ENCODE results near the gene ZNF205. TPM values are rescaled to one million over a fixed set of nuclear protein-coding genes. Genes with fewer than 3 reads are reported as not detected.

ZNF205 gene
- total RNA-seq, 1 experiment from 2014 or later: 17.4 TPM

- H3K9me3 ChIP-seq (ENCODE audit: insufficient read depth, low read depth): no peaks in the 10 kb centered on the region
- peak; percentile 55 to 71 for DNase-seq
- H3K4me3 ChIP-seq: no peak overlapping the region
- peak overlapping the region; percentile 39 for H3K4me2 ChIP-seq
- H3K27ac ChIP-seq: no peak overlapping the region
- no TSS peak for BruUV-seq (replicated peaks)
- intact Hi-C loops (cut with micrococcal nuclease; ENCODE audit: unreplicated experiment): loop anchor here (1.0 to 5.0 kb wide), 3 partner anchors 38 to 126 kb away; no protein-coding TSS in a partner anchor
- no peaks in the 10 kb centered on the region for H3K27me3 ChIP-seq (ENCODE audit: insufficient read depth, low read depth)
- H3K79me2 ChIP-seq (ENCODE audit: low read depth): peaks cover 24% of the 10 kb centered on the region
- POLR2A ChIA-PET (ENCODE audit: unreplicated experiment): interaction anchor here (0.6 to 0.7 kb wide), 4 partner anchors 29 to 144 kb away, joined by 3 to 14 read pairs (median 10); no protein-coding TSS in a partner anchor
- peaks cover 5% of the 10 kb centered on the region; the same call in 1 of the 2 replicates for H4K20me1 ChIP-seq (ENCODE audit: insufficient read depth)
- H2AFZ ChIP-seq: no peak overlapping the region
- CTCF ChIA-PET: interaction anchor here (0.6 to 2.2 kb wide), 9 partner anchors 21 to 924 kb away, joined by 3 to 38 read pairs (median 4); partner anchors contain the start of gene MLST8
- TF ChIP-seq EZH2 (IDR thresholded peaks at IDR 0.05; ENCODE audit: low read depth) (no peak), CTCF (conservative IDR thresholded peaks at IDR 0.05) (peak; percentile 87)
- H3F3A ChIP-seq (ENCODE audit: insufficient read depth, low read depth): peaks cover 56% of the 10 kb centered on the region
- no peaks in the 10 kb centered on the region for H3K9me2 ChIP-seq (ENCODE audit: insufficient read depth)
- no peaks in the 10 kb centered on the region for H3K36me3 ChIP-seq (ENCODE audit: low read depth)
- H3K4me1 ChIP-seq (replicated peaks; ENCODE audit: insufficient read depth): peaks cover 5% of the 10 kb centered on the region; the same call in 1 of the 2 replicates
Measured at GRCh38 chr16:3129137-3130131, 17.0 kb downstream of the ZNF205 start.

- no peak overlapping the region for H2AFZ ChIP-seq
- peak; percentile 67 for TF ChIP-seq CTCF (conservative IDR thresholded peaks at IDR 0.05)
- TF ChIP-seq EZH2 (IDR thresholded peaks at IDR 0.05; ENCODE audit: low read depth): no peak
- no peaks in the 10 kb centered on the region for H3K9me3 ChIP-seq (ENCODE audit: insufficient read depth, low read depth)
- H3K36me3 ChIP-seq (ENCODE audit: low read depth): no peaks in the 10 kb centered on the region
- no peak overlapping the region for H3K4me3 ChIP-seq
- CTCF ChIA-PET: interaction anchor here (0.6 to 0.7 kb wide), 3 partner anchors 21 to 1006 kb away, joined by 3 to 5 read pairs (median 4); no protein-coding TSS in a partner anchor
- peak in 1 of 2 experiments; percentile 61 for DNase-seq
- H3K27ac ChIP-seq: no peak overlapping the region
- H3K79me2 ChIP-seq (ENCODE audit: low read depth): peaks cover 38% of the 10 kb centered on the region
- BruUV-seq (replicated peaks): no TSS peak
- no peaks in the 10 kb centered on the region for H3K27me3 ChIP-seq (ENCODE audit: insufficient read depth, low read depth)
- POLR2A ChIA-PET (ENCODE audit: unreplicated experiment): interaction anchor here (0.7 kb wide), 1 partner anchor 28 kb away, joined by 4 read pairs; no protein-coding TSS in a partner anchor
- intact Hi-C loops (cut with micrococcal nuclease; ENCODE audit: unreplicated experiment): loop anchor here (5.0 kb wide), 1 partner anchor 35 kb away; no protein-coding TSS in a partner anchor
- peaks cover 14% of the 10 kb centered on the region for H3K4me1 ChIP-seq (replicated peaks; ENCODE audit: insufficient read depth)
- peaks cover 5% of the 10 kb centered on the region; the same call in 1 of the 2 replicates for H4K20me1 ChIP-seq (ENCODE audit: insufficient read depth)
- peaks cover 54% of the 10 kb centered on the region for H3F3A ChIP-seq (ENCODE audit: insufficient read depth, low read depth)
- no peak overlapping the region for H3K4me2 ChIP-seq
- H3K9me2 ChIP-seq (ENCODE audit: insufficient read depth): no peaks in the 10 kb centered on the region
Measured at GRCh38 chr16:3131755-3132377, 19.5 kb downstream of the ZNF205 start.

GRCh38 chr16:3133844-3134243 lies 21.5 kb downstream of the ZNF205 start:
- 0 out of 2 replicates have a peak overlapping the region, but pooled peaks have one; percentile 80 for H2AFZ ChIP-seq
- peak overlapping the region; percentile 100 for H3K4me2 ChIP-seq
- peaks cover 14% of the 10 kb centered on the region for H3K4me1 ChIP-seq (replicated peaks; ENCODE audit: insufficient read depth)
- H3F3A ChIP-seq (ENCODE audit: insufficient read depth, low read depth): peaks cover 41% of the 10 kb centered on the region
- H3K36me3 ChIP-seq (ENCODE audit: low read depth): no peaks in the 10 kb centered on the region
- no peak for DNase-seq
- no peak for TF ChIP-seq EZH2 (IDR thresholded peaks at IDR 0.05; ENCODE audit: low read depth)
- TF ChIP-seq CTCF (conservative IDR thresholded peaks at IDR 0.05): no peak
- H3K4me3 ChIP-seq: peak overlapping the region; percentile 88
- intact Hi-C loops (cut with micrococcal nuclease; ENCODE audit: unreplicated experiment): loop anchor here (5.0 kb wide), 1 partner anchor 33 kb away; no protein-coding TSS in a partner anchor
- ChIA-PET CTCF (no interaction called here), POLR2A (ENCODE audit: unreplicated experiment) (interaction anchor here (0.8 to 1.8 kb wide), 2 partner anchors 16 to 1338 kb away, joined by 8 to 37 read pairs; no protein-coding TSS in a partner anchor)
- H3K27me3 ChIP-seq (ENCODE audit: insufficient read depth, low read depth): no peaks in the 10 kb centered on the region
- H3K27ac ChIP-seq: peak overlapping the region; percentile 68
- peaks cover 5% of the 10 kb centered on the region; the same call in 1 of the 2 replicates for H4K20me1 ChIP-seq (ENCODE audit: insufficient read depth)
- peaks cover 40% of the 10 kb centered on the region for H3K79me2 ChIP-seq (ENCODE audit: low read depth)
- H3K9me3 ChIP-seq (ENCODE audit: insufficient read depth, low read depth): no peaks in the 10 kb centered on the region
- H3K9me2 ChIP-seq (ENCODE audit: insufficient read depth): no peaks in the 10 kb centered on the region
- BruUV-seq (replicated peaks): no TSS peak
